ENCODE measurements around the gene TK1.
"Not testable (repeated sequence)": the region's sequence is repeated elsewhere in the genome, so short reads cannot be mapped to it uniquely, and the experiment has no call there.

TK1 gene

GRCh38 chr17:78175643-78175981, 11.2 kb downstream of the TK1 start:
- no peak for DNase-seq

- no peak for DNase-seq
These were observed 11.8 kb downstream of the TK1 start for GRCh38 chr17:78174870-78175642.

- no peak for DNase-seq
These were observed 12.4 kb downstream of the TK1 start for GRCh38 chr17:78174346-78174869.

- DNase-seq = no peak
These were observed 13.6 kb downstream of the TK1 start for GRCh38 chr17:78173097-78173715.

- DNase-seq = no peak
These were observed 14.4 kb downstream of the TK1 start for GRCh38 chr17:78172249-78173051.

- not testable (repeated sequence) for DNase-seq
These were observed 15.1 kb downstream of the TK1 start for GRCh38 chr17:78171591-78172248.

GRCh38 chr17:78170692-78171590, 15.9 kb downstream of the TK1 start:
- DNase-seq = no peak

GRCh38 chr17:78168903-78169793, 17.7 kb downstream of the TK1 start:
- no peak for DNase-seq

GRCh38 chr17:78168242-78168902, 18.5 kb downstream of the TK1 start, which contains the start of gene SYNGR2:
Gene SYNGR2 (plus strand): TSS chr17:78168581. CDS start chr17:78168617, 36 bp downstream.
- peak; percentile 39 for DNase-seq

- DNase-seq = no peak
These were observed 20.4 kb downstream of the TK1 start for GRCh38 chr17:78166416-78166815.

GRCh38 chr17:78164748-78165607, 21.9 kb downstream of the TK1 start:
- DNase-seq = no peak

- DNase-seq = no peak
These were observed 22.7 kb downstream of the TK1 start for GRCh38 chr17:78163881-78164747.

- no peak for DNase-seq
These were observed 27.2 kb downstream of the TK1 start for GRCh38 chr17:78159575-78160158.

- no peak for DNase-seq
These were observed 31.7 kb downstream of the TK1 start for GRCh38 chr17:78154903-78155811.

- DNase-seq = no peak
These were observed 35.3 kb downstream of the TK1 start for GRCh38 chr17:78151514-78152008.

GRCh38 chr17:78148286-78149016, 38.4 kb downstream of the TK1 start:
- no peak for DNase-seq
